Measurements from ENCODE around the gene POLR3B.
"Not testable (repeated sequence)": the region's sequence is repeated elsewhere in the genome, so short reads cannot be mapped to it uniquely, and the experiment has no call there.

The POLR3B gene

DNA sequence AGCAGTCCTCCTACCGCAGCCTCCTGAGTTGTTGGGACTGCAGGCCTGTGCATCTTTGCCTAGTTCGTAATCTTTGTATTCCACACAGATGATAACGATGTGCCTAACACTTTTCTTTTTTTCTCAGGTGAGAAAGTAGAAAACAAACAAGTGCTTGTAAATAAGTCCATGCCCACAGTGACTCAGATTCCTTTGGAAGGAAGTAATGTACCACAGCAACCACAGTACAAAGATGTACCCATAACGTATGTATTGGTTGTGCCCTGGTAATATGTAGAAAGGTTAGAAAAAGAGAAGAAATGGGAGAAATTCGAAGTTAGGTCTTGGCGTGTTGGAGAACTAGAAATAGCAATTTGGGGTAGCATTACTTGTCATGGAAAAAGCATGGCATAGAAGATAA lies 101.6 kb downstream of the POLR3B start:
- no peak for DNase-seq (ENCODE audit: low read depth in 3 of 3, low spot score in 1 of 3)

DNA sequence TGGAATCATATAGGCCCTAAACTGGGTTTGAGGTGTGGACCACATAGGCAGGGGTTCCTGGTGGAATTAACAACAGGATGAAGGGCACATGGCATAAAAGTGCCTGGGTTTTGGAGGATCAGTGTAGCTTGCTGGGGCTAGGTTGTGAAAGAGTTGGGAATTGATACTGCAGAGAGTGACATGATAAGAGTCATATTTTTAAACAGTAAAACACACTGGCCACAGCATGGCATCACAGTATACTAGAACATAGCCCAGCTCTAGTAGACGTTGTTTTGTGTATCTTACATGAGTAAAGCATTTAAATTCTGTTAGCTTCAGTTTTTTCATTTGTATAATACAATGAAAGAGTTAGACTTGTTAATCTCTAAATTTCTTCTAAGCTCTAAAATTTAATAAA lies 102.0 kb downstream of the POLR3B start:
- DNase-seq (ENCODE audit: low read depth in 3 of 3, low spot score in 1 of 3): no peak

DNA sequence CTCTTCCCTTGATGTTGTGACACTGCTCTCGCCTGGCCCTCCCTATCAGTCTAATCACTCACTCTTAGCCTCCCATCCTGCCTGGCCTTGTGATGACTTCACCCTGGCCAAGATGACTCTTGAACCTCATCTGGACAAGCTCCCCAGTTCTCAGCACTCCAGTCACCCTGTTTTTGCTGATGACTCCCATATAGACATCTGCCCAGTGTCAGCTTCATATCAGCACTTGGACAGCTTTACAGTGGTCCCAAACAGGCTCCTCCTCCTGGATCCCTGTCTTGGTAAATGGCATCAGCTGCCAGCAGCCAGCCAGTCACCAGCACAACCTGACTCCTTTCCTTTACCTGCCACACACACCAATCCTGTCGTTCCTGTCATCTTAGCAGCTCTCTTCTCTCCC lies 104.2 kb downstream of the POLR3B start:
- DNase-seq (ENCODE audit: low read depth in 3 of 3, low spot score in 1 of 3): no peak

DNA sequence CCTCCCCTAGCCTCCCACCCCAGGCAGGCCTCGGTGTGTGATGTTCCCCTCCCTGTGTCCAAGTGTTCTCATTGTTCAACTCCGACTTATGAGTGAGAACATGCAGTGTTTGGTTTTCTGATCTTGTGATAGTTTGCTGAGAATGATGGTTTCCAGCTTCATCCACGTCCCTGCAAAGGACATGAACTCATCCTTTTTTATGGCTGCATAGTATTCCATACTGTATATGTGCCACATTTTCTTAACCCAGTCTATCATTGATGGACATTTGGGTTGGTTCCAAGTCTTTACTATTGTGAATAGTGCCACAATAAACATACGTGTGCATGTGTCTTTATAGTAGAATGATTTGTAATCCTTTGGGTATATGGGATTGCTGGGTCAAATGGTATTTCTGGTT lies 108.1 kb downstream of the POLR3B start:
- not testable (repeated sequence) for DNase-seq (ENCODE audit: low read depth in 3 of 3, low spot score in 1 of 3)

DNA sequence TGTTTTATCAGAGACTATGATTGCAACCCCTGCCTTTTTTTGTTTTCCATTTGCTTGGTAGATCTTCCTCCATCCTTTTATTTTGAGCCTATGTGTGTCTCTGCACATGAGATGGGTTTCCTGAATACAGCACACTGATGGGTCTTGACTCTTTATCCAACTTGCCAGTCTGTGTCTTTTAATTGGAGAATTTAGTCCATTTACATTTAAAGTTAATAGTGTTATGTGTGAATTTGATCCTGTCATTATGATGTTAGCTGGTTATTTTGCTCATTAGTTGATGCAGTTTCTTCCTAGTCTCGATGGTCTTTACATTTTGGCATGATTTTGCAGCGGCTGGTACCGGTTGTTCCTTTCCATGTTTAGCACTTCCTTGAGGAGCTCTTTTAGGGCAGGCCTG lies 118.1 kb downstream of the POLR3B start:
- not testable (repeated sequence) for DNase-seq (ENCODE audit: low read depth in 3 of 3, low spot score in 1 of 3)

DNA sequence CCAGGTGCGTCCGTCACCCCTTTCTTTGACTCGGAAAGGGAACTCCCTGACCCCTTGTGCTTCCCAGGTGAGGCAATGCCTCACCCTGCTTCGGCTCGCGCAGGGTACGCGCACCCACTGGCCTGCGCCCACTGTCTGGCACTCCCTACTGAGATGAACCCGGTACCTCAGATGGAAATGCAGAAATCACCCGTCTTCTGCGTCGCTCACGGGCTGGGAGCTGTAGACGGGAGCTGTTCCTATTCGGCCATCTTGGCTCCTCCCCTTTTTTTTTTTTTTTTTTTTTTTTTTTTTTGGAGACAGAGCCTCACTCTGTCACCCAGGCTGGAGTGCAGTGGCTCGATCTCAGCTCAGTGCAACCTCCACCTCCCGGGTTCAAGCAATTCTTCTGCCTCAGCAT lies 120.1 kb downstream of the POLR3B start:
- not testable (repeated sequence) for DNase-seq (ENCODE audit: low read depth in 3 of 3, low spot score in 1 of 3)

DNA sequence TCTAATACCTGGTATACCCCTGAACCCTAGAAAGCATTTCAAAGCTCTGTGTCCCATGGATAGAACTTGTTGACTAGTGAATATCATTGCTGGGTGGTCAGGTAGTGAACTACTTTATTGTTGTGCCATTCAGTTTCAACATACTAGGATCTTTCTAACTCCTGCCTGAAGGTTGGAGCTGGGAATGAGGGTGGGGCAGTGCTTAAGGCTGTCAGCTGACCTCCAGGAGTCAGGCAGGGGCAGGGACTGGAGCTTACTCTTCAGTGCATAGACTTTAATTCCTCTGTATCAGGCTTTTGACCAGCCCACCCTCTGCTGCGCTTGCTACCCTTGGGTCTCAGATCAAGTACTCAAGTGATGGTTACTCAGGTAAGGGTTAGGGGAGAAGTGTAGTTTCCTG lies 122.7 kb downstream of the POLR3B start:
- DNase-seq (ENCODE audit: low read depth in 3 of 3, low spot score in 1 of 3): no peak

DNA sequence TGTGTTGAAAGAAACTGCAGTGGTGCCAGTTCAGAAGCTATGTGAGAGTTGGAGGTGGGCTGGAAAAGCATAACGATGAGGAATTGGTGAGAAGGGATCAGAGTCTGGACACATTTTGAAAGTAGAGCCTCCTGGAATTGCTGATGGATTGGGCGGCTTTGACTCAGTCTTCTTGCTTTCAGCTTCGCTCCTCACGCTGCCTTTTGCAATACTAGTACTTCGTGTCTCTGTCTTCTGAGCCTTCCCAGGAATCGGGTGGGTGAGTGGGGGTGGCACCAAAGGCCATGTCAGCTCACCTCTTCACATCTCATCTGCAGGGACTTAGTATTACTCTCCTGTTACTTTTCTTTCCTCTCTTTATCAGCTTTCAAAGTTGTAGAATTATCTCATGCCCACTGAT lies 123.7 kb downstream of the POLR3B start:
- no peak for DNase-seq (ENCODE audit: low read depth in 3 of 3, low spot score in 1 of 3)

DNA sequence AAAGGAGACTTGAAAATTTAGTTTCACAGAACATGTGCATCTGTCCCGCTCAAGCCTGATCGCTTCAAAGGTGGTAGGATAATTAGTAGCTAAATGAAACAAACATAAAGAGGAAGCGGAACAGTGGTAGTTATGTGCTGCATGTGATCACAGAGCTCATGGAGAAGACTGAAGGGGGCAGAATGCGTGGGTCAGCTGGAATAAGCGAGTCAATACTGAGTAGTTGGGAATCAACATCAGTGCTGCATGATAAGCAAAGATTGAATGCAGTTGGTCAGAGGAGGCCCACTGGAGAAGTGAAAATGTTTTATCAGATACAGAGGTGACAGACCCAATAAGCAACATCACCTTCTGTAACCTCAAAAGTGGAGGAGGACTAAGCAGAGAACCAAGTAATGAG lies 130.1 kb downstream of the POLR3B start:
- no peak for DNase-seq (ENCODE audit: low read depth in 3 of 3, low spot score in 1 of 3)

DNA sequence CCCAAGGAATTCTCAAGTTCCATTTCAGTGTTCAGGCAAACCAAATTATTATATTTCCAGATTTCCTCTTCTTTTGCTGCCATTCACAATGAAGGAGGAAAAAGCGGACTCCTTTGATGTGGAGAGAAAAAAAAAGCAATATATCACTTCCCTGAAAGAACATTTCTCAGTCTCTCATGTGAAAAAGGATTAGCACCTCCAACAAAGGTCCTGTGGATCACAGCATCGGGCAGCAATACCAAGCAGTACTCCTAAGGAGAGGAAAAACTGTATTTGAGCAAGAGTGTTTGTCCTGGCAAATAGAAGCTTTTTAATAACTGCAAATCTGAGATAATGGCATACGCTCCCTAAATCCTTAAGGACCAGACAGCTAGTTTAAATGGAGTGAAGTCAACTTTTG lies 131.3 kb downstream of the POLR3B start:
- no peak for DNase-seq (ENCODE audit: low read depth in 3 of 3, low spot score in 1 of 3)

DNA sequence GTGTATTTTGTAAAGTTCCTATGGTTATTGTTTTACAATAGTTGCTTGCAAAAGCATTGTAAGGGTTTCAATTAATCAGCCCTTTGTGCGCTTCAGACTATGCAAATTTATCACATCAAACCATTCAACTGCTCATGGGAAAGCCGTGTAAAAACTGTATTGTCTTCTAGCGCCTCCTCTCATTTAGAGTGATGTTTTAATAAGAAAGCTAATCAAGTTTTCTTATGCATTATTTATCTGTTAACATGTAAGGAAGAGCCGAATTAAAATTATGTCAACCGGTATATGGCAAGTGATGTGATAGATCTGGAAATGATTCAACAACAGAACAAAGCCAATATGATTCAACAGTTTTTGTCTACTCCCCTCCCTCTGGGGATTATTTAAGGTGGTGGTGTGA lies 132.7 kb downstream of the POLR3B start:
- DNase-seq (ENCODE audit: low read depth in 3 of 3, low spot score in 1 of 3): no peak

DNA sequence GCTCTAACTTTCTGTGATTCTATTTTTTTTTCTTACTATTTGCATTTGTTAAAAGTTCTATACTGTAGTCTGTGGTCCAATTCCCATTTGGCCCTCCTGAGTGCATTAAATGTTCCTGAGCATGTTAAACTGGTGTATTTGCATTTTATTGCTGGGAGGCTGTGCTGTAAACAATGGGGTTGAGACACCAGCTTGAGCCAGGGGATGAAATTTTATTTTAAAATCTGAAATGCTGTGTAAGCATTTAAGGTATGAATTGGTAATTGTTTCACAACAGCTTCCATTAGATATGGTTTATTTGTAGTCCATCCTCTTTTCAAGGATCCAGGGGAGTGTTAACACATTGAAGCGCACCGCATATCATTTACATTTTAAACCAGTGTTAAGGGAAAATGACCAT lies 135.3 kb downstream of the POLR3B start:
- no peak for DNase-seq (ENCODE audit: low read depth in 3 of 3, low spot score in 1 of 3)

DNA sequence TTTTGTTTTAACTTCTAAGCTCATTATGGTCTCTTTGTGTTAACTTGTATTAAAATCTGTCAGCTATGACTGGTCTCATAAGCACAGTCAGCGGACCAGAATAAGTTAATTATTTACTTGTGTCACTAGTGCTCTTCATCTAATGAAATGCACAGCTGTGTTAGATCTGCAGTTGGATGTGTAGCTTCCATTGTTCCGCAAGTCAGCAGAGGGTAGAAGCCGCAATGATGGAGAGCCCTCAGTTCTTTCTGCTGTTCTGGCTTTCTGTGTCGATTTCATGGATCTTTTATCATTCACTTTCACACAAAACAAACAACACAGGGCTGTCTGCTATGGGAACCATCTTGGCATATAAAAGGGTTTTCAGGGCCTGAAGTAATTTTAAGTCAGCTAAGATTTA lies 136.0 kb downstream of the POLR3B start:
- DNase-seq (ENCODE audit: low read depth in 3 of 3, low spot score in 1 of 3): no peak

DNA sequence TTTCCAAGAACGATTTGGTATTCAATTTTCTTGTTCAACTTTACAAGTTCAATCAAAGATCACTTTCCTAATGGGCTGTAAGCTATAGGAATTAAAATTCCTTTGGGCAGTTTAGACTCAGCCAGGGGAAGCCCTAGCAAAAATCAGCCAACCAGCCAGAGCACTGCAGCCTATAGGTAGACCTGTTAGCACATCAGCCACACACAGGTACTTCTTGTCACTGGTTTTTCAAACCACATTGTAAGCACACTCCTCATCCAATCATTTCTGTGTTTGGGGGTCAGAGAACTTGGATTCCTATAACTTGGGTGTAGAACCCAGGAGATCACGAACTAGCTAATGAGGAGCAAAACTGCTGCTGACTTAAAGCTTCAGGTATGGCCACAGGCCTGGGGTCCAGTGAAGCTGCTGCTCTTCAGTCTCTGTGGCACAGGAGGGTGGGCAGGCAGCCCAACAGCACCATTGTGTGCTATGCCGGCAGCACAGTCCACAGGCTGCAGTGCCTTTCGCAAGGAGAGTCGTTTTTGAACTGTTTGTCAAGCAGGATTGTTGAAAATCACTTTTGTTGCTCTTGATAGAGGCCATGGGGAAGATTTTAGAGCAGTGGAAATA lies 137.9 kb downstream of the POLR3B start:
- DNase-seq (ENCODE audit: low read depth in 3 of 3, low spot score in 1 of 3): no peak

DNA sequence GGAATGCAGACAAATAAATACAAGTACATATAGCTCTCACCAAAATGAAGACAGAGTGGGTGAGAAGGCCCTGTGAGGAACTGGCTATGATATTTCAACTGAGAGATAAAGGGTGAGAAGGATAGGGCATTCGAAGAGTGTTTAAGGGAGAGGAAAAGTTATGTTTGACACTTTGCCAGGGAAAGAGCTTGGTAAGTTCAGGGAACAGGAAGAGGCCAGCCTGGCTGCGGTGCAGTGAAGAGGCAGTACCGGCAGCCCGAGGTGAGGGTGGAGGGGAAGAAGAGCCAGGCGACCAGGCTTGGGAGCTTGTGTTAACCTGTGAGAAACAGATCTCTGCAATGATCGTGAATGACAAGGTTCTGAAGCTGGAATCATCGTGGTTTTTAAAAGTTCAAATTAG lies 140.5 kb downstream of the POLR3B start:
- DNase-seq (ENCODE audit: low read depth in 3 of 3, low spot score in 1 of 3): no peak

DNA sequence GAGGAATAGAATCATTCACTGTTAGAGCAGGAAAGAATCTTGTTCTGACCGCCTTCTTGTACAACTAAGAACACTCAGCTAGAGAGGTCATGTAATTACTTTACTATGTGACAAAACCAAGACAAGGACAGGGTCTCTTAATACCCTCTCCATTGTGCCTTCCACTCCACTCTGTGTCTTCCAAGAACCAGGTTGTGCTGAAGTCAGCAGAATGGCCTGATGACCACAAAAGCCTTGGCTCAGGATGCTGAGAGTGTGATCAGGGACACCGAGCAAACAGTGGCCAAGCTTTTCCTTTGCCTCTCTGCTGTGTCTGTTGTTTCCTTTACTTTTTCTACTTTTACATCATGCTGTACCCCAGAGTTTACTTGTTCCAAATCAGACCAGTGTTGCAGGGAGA lies 142.1 kb downstream of the POLR3B start:
- no peak for DNase-seq (ENCODE audit: low read depth in 3 of 3, low spot score in 1 of 3)

DNA sequence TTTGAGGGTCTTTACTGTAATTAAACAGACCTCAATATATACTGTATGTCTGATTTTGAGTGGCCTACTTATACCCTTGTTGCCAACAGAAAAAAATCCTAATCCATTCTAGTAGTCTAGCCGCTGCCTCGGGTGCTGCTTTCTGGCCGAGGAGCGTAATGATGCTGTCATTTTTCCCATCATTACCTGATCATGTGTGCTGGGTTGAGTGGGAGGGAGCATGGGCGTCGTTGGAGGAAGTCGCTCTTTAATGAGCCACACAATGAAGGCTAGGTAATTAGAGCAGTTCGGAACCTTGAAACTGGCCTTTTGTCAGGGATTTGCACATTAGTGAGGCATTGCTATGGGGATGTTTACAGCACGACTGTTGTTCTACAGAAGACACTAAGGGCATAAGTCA lies 149.1 kb downstream of the POLR3B start:
- no peak for DNase-seq (ENCODE audit: low read depth in 3 of 3, low spot score in 1 of 3)

DNA sequence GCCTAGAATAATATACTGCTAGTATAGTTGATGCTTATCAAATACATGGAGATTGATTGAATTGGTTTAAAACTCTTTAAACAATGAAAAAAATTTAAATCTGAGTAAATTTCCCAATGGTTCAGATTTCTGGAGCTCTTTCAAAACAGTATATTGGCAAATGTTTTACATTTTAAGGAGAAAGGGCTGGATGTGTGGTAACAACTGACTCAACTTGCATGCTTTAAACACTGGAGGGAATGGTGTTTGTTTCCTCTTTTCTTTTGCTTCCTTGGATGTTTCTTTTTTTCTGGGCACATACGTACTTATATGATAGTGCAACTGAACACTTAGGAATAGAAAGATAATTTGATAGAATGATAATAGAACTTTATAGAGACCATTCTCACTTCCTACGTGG lies 151.4 kb downstream of the POLR3B start:
- DNase-seq (ENCODE audit: low read depth in 3 of 3, low spot score in 1 of 3): no peak

DNA sequence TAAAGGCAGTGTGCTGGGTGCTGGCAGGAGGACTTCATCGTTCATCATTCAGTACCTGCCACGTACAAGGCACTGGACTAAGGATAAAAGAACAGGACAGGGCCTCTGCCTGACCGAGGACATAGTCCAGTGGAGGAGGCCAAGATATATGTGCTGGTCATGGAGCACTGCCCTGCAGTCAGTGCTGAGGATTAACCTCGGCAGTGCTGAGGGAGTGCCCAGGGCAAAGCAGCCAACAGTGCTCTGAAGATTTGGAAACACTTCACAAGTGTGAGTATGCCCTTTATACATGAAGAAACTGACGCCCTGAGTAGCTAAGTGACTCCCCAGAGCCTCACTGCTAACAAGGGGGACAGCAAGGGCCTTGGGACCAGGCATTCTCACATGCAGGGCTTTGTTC lies 153.8 kb downstream of the POLR3B start:
- no peak for DNase-seq (ENCODE audit: low read depth in 3 of 3, low spot score in 1 of 3)

DNA sequence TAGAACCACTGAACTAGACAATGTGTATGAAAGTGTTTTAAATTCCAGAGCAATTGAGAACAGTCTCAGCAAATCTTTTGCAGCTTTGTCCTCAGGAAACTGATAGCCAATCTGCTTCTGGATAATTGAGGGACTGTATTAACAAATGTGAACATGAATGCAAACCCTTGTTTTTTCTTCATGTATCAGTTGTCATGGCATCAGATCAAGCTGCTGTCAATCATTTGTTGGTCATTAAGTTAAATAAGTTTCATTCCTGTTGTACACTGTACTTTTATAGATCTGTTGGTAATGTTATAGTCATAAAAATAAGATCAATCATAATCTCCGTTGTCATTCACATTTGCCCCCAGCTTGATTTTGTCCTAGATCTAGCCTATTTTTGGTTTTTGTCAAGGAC lies 159.8 kb downstream of the POLR3B start:
- no peak for DNase-seq (ENCODE audit: low read depth in 3 of 3, low spot score in 1 of 3)

DNA sequence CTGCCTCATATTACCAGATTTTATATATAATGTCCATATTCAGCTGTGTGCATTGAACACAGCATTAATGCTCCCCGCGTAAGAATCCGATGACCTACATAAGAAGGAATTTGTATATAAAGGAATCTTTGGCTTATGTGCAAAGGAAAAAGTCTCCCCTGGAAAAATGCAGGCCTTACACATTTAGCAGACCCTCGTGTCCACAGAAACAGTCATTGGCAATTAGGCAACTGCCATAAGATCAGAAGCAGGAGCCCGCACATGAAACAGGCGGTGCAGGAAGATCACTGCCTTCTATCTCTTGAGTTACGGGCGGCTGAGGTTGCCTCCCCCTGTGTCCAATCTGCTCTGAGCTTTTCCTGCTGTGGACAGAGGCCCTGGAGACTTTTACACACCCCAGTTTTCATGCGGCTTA lies 162.1 kb downstream of the POLR3B start:
- DNase-seq (ENCODE audit: low read depth in 3 of 3, low spot score in 1 of 3): no peak

DNA sequence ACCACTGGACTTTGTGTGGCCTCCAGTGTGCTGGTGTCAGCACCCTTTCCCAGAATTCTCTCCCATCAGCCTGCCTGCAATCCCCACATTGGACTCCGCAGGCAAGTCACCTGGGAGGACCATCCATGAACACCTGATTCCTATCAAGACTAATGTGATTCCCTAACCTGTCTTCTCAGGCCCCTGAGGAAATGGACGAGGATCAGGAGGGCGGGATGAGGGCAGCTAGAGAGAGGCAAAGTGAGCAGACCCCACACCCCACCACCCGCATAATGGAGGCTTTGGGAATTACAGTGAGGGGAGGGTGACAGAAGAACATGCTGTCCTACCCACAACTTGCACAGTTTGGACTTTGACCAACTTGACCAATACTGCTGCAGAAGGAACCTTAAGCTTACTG lies 164.4 kb downstream of the POLR3B start:
- no peak for DNase-seq (ENCODE audit: low read depth in 3 of 3, low spot score in 1 of 3)

DNA sequence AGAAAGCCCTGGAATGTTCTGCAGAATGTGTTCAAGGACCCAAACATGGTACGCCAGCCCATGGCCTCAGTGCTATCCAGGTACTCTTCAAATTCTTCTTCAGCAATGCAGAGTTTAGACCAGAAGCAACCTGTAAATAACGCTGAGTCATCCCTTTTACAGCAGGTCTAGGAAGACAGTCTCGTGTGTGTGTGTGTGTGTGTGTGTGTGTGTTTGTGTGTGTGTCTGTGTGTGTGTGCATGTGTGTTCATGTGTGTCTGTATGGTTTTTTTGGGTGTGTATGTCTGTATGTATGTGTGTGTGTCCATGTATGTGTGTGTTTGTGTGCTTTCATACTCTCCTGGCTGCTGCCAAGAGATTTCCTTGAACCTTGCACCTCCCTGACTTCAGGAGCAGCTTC lies 165.2 kb downstream of the POLR3B start:
- no peak for DNase-seq (ENCODE audit: low read depth in 3 of 3, low spot score in 1 of 3)

DNA sequence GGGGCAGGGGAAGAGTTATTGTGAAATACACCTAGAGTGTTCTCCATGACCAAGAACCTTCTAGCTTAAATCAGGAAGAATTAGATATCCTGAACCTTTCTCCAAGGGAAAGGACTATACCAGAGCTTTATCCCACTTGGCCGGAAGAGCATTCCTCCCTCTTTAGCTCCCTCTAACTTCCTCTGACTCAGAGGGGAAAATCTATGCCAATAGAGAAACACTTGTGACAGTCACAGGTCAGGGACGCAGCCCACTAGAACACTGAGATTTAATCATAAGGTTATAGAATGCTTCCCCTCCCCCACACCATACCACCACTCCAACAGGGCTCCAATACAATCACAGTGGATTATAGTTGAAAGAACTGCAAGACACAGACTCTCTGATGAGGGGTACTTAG lies 169.8 kb downstream of the POLR3B start:
- DNase-seq (ENCODE audit: low read depth in 3 of 3, low spot score in 1 of 3): no peak
